GM12878 (cell line): ENCODE measurements around the gene KIAA1586.

Source experiments
- ASH2L ChIP-seq: fragments of 300-600, 200-600 bp; sonication (generic); IDR thresholded peaks from 2 replicates; pipeline ENCODE4 v1.6.1; 2017; ENCODE audit warnings: low read depth, mild to moderate bottlenecking, borderline replicate concordance
- CREB1 ChIP-seq: IDR thresholded peaks from 2 replicates; pipeline ENCODE4 v1.6.1; 2012; ENCODE audit warnings: low read depth, mild to moderate bottlenecking, inconsistent platforms
- CTCF ChIP-seq, 3 experiments: IDR thresholded peaks in 2 of 3; conservative IDR thresholded peaks in 1 of 3; 2 replicates each; pipeline ENCODE4 v1.5.1; 2011; ENCODE audit warnings: low read depth in 3 of 3, low read length in 3 of 3, mild to moderate bottlenecking in 3 of 3, control low read depth in 2 of 3, moderate library complexity in 2 of 3, inconsistent platforms in 1 of 3, mixed read lengths in 1 of 3; ENCODE audit not compliant: control insufficient read depth in 2 of 3, insufficient read depth in 1 of 3; ENCODE audit errors: extremely low read depth in 1 of 3
- EZH2 ChIP-seq: IDR thresholded peaks from 2 replicates; pipeline ENCODE4 v1.6.1; 2012; ENCODE audit warnings: low read depth, mild to moderate bottlenecking, control low read depth, inconsistent platforms, low read length, borderline replicate concordance; ENCODE audit not compliant: control insufficient read depth
- MXI1 ChIP-seq: fragments of 150-350 bp; IDR thresholded peaks from 2 replicates; pipeline ENCODE4 v1.6.1; 2011; ENCODE audit warnings: low read depth, mild to moderate bottlenecking, inconsistent platforms, low read length, improper control_type of control experiment
- NRF1 ChIP-seq: conservative IDR thresholded peaks from 2 replicates; pipeline ENCODE4 v1.6.1; 2011; ENCODE audit warnings: mild to moderate bottlenecking, low read depth, low read length, improper control_type of control experiment
- SP1 ChIP-seq: IDR thresholded peaks from one replicate; pipeline ENCODE4 v1.6.1; 2011; ENCODE audit warnings: low read depth, low read length
- YY1 ChIP-seq: IDR thresholded peaks from 2 replicates; pipeline ENCODE4 v1.6.1; 2011; ENCODE audit warnings: low read depth, mild to moderate bottlenecking, low read length

DNA sequence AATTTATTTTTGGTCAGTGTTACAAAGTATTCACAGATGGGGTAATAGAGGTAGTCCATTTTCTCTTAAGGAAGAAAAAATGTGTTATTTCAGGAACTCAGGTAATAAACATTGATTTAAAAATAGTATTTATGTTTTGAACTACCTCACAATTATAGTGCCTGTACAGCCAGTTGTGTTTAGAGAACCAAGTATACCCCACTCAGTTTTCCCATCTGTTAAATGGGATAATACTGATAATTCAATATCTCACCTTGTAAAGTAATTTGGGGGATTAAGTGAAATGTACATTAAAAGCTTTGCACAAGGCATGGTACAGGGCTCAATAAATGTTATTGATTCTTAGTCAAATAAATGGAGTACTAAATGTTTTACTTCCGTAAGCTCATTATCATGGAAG lies 48.2 kb downstream of the KIAA1586 start:
- no peak for TF ChIP-seq YY1
- no peak for TF ChIP-seq CREB1
- no peak for TF ChIP-seq CTCF (IDR thresholded peaks at IDR 0.05 in 2 of 3, conservative IDR thresholded peaks at IDR 0.05 in 1 of 3; ENCODE audit: control insufficient read depth in 2 of 3, extremely low read depth in 1 of 3, insufficient read depth in 1 of 3, low read depth in 3 of 3, low read length in 3 of 3)
- no peak for TF ChIP-seq SP1
- no peak for TF ChIP-seq MXI1
- TF ChIP-seq ASH2L: no peak
- no peak for TF ChIP-seq NRF1
- TF ChIP-seq EZH2: no peak
